ENCODE measurements around the gene CST4.
"Not testable (repeated sequence)": the region's sequence is repeated elsewhere in the genome, so short reads cannot be mapped to it uniquely, and the experiment has no call there.

Gene CST4, protein sequence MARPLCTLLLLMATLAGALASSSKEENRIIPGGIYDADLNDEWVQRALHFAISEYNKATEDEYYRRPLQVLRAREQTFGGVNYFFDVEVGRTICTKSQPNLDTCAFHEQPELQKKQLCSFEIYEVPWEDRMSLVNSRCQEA

DNA sequence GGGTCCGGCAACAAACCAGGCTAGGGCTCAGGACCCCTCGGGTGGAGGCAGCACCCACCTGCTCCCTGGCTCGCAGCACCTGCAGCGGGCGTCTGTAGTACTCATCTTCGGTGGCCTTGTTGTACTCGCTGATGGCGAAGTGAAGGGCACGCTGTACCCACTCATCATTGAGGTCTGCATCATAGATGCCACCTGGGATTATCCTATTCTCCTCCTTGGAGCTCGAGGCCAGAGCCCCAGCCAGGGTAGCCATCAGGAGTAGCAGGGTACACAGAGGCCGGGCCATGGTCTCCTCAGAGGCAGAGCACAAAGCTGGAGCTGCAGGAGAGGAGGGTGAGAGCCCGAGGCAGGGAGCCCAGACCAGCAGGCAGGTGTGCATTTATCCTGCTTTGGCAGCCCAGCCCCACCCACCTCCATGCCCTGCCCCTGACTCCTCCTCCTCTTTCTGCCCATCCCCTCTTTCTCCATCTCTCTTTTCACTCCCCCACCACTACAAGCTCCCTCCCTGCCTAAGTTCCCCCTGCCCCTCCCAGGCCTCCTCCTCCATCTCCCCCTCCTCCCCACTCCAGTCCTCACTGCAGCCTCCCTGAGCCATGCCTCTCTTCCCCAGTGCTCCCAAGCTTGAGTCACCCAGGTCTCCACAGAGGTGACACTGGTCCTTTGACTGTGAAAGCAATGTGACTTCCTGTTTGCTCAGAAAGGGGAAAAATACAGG, at the start of gene CST4:
Gene CST4, minus strand, starts transcription at position 355 of the 715 bp plus-strand sequence. Its CDS starts 69 bp downstream, at position 286.
- DNase-seq = not testable (repeated sequence)

GRCh38 chr20:23735391-23735790, 46.6 kb upstream of the CST4 start:
- DNase-seq = not testable (repeated sequence)

GRCh38 chr20:23734949-23735348, 46.1 kb upstream of the CST4 start:
- DNase-seq = not testable (repeated sequence)

DNA sequence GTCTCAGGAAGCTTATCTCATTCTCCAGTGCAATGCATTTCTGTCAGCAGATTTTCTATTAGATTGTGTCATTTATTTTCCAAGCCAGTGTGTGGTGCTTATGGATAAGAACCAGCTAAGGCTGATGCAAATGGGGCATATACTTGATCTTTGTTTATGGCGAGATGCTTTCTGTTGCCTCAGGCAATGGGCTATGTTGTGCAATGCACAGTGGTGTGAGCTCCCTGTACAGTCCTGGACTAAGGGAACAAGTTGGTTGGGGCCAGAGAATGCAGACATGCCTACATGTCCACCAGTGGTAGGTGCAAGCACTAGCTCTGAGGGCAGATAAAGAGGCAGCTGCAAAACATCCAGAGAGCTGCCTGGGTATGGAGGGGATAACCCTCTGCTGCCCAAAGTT, 45.6 kb upstream of the CST4 start:
- DNase-seq = not testable (repeated sequence)

GRCh38 chr20:23727016-23727415, 38.2 kb upstream of the CST4 start:
- no peak for DNase-seq

GRCh38 chr20:23725102-23725501, 36.3 kb upstream of the CST4 start:
- DNase-seq = no peak

GRCh38 chr20:23723659-23724307, 34.9 kb upstream of the CST4 start:
- DNase-seq = peak; percentile 6

DNA sequence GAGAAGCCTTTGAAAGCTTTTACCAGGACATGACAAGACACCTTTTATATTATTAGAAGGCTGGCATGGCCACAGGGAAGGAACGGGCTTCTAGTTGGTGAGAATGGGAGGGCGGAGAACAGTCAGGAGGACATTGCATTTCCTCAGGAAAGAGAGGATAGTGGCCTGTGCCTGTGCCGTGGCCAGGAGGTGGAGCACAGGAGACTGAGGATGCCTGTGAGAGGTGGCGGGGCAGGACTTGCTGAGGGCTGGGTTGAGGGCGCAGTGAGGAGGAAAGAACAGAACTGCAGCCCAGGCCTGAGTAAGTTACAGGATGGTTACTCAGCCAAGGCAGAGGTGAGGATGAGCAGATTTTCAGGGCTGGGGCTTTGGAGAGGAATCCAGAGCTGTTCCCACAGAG, 34.0 kb upstream of the CST4 start:
- not testable (repeated sequence) for DNase-seq

DNA sequence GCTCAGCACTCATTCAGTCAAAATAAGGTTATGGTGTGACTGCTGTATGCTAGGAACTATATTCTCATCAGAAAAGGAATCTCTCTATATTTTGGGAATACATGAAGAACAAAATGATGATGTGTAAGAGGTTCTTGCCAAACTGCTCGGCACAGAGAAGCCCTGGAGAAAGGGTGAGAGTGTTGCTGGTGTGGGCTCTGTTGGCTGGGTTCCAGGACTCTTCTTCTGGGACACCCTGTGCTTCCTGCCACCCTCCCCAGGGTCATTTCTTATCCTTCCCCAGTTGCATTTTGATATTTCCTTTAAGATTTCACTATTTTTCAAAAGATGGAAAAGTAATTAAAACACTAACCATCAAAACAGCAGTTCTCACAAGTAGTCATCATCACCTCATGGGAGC, 33.1 kb upstream of the CST4 start:
- no peak for DNase-seq

DNA sequence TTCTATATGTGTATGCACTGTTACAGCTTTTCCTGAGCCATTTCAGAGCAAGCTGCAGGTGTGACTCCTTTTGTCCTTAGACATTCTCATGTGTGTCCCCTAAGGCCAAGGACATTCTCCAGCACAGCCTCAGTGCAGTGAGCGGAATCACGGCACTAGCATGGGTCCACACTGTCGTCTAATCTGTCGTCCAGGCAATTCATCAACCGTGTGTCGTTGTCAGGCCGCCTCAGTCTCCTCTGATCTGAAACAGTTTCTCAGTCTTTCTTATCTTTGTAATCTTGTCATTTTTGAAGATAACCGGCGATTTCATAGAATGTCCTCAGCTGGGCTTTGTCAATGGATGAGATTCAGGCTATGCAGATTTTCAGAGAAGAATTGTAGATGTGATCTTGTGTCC, 30.5 kb upstream of the CST4 start:
- DNase-seq = not testable (repeated sequence)

GRCh38 chr20:23711778-23712177, 22.9 kb upstream of the CST4 start:
- DNase-seq = not testable (repeated sequence)

DNA sequence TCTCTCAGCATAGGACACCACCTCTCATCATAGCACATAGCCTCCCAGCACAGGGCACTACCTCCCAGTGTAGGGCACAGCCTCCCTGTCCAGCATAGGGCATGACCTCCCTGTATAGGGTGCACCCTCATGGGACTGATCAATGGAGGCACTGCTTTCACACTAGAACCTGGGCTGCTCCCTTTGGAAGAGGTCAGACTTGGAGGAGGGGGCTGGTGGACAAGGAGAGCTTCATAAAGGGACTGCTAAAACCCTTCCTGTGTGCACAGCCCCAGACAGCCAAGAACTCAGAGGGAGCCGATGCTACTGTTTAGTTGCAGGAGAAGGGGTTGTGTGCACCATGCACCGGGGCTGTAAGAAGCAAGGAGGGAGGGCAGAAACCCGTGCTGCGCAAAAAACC, 21.9 kb upstream of the CST4 start:
- DNase-seq = no peak

DNA sequence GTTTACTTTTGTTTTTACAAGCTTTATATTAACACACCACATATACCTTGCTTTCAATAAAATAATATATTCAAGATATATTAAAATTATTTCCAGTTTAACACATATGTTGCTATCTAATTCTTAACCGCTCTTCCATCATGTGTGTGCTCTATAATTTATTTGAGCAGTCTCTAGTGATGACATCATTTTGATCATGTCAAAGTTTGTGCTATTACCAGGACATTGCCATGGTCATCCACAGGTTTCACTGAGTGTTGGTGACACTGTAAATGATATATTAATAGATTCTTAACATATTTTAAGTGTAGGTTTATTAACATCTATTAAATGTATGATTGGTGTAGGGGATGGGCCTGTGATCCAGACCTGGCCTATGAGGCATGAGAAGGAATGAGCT, 17.1 kb upstream of the CST4 start:
- DNase-seq = no peak

GRCh38 chr20:23702021-23702420, 13.2 kb upstream of the CST4 start:
- no peak for DNase-seq

GRCh38 chr20:23700931-23701330, 12.1 kb upstream of the CST4 start:
- DNase-seq = no peak

- DNase-seq = no peak
Measured at GRCh38 chr20:23697947-23698346, 9.1 kb upstream of the CST4 start.

- DNase-seq = not testable (repeated sequence)
Measured at GRCh38 chr20:23695068-23695395, 6.2 kb upstream of the CST4 start.

DNA sequence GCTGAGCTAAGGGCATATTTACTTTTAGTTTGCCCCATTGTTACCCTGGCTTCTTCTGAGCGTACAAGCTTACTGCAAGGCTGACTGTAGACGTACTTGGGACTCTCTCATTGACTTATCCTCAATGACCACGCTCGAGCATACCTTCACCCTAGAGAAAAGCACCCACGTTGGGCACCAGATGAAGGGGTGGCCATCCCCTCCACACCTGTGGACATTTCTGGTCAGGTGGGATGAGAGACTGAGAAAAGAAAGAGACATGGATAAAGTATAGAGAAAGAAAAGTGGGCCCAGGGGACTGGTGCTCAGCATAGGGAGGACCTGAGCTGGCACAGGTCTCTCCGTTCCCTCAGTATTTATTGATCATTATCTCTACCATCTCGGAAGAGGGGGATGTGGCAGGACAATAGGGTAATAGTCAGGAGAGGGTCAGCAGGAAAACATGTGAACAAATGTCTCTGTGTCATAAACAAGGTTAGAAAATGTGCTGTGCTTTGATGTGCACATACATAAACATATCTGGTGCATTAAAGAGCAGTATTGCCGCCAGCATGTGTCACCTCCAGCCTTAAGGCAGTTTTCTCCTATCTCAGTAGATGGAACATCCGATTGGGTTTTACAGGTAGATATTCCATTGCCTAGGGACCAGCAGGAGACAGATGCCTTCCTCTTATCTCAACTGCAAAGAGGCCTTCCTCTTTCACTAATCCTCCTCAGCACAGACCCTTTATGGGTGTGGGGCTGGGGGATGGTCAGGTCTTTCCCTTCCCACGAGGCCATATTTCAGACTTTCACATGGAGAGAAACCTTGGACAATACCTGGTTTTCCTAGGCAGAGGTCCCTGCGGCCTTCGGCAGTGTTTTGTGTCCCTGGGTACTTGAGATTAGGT, 5.6 kb upstream of the CST4 start:
- not testable (repeated sequence) for DNase-seq

DNA sequence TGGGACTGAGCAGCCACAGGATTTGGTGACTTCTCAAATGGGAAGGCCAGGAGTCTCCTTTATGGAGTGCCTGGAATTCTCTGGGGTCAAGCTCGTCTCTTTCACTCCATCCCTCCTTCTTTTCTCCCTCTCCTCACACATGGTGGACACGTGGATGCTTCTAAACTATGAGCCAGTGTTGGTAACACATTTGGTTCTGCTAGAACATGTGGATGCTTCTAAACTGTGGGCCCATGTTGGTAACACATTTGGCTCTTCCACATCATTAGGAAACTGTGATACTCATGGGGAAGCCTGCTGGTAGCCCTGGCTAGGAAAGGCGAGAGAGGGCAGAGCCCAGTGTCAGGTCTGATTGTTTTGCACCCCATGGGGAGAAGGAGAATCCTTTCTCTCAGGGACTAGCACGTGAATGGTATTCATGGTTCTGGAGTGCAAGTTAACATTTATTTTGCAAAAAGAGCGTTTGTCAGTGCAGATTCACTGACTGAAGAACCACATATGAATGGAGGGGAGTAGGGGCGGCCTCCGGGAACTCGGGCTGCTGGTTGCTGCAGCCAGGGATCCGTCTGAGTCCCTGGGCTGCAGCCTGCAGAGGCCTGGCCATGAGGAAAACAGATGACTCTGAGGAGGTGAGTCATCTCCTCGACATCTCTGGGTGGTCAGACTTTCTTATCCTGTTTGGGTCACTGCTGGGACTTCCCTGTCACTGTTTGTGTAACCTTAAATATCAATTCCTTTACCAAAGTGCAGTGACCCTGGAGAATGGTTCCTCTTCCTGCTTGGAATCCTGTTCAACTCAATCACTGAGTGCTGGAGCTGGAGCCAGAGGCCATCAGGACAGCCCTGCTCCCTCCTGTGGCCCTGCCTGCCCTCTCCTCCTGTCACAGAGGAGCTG, 4.1 kb upstream of the CST4 start:
- DNase-seq = peak; percentile 58

DNA sequence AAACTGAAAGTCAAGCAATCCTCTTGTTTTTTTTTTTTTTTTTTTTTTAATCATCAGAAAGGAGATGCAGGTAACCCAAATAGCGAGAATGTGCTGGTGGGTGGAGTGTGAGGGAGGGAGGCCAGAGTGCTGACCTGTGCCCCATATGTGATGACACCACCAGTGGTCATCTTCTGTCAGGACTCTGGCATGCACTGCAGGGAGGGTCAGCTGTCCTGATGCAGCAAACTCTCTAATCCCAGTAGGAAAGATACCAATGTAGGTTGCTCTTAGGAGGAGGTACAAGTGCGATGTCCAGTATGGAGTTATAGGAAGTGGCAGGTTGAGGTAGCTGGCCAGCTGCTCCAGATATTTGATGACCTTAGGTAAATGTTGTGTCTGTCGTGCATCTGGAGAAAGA, 2.8 kb upstream of the CST4 start:
- DNase-seq = no peak

- no peak for DNase-seq
Measured at GRCh38 chr20:23690581-23690980, 1.7 kb upstream of the CST4 start.

- DNase-seq = no peak
Measured at GRCh38 chr20:23689399-23689690, 507 bp upstream of the CST4 start.

DNA sequence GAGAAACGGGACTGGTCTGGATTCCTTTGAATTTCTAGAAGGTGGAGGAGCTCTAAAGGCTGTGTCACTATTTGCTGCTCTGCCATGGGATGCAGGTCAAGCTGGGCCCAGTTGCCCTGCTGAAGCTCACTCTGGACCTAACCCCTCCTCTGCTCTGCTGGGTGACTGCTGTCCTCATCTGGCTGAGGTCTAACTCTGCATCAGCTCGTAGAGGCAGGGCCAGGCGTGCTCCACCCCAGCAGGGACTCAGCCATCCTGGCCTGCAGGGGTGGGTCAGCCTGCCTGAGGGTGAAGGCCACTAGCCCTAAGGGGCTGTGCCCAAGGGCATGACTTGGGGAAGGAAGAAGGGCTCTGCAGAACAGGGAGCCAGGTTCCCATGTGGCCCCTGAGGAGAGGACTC, 852 bp downstream of the CST4 start:
- no peak for DNase-seq

All from fibroblast of upper back skin (primary cell).